ENCODE data around the gene DDX24.

DNA sequence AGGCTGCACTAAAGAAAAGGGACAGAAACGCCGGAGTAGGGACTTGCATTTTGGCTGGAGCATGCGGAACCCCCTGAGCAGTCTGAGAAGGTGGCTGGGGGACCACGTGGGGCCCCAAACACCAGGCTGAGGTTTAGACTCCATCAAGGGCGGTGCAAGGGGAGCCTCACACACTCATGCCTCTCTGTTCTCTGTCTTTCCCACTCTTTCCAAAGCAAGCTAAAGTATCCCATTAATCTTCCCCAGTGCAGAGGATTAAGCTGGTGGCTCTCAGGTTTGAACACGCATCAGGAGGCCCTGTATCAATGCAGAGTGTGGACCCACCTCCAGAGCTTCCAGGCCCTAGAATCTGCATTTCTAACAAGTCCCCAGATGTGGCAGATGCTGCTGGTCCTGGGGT lies 70.4 kb downstream of the DDX24 start:
- TF ChIP-seq, protein P1, sequence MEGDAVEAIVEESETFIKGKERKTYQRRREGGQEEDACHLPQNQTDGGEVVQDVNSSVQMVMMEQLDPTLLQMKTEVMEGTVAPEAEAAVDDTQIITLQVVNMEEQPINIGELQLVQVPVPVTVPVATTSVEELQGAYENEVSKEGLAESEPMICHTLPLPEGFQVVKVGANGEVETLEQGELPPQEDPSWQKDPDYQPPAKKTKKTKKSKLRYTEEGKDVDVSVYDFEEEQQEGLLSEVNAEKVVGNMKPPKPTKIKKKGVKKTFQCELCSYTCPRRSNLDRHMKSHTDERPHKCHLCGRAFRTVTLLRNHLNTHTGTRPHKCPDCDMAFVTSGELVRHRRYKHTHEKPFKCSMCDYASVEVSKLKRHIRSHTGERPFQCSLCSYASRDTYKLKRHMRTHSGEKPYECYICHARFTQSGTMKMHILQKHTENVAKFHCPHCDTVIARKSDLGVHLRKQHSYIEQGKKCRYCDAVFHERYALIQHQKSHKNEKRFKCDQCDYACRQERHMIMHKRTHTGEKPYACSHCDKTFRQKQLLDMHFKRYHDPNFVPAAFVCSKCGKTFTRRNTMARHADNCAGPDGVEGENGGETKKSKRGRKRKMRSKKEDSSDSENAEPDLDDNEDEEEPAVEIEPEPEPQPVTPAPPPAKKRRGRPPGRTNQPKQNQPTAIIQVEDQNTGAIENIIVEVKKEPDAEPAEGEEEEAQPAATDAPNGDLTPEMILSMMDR (IDR thresholded peaks at IDR 0.05): no peak
- no peak for TF ChIP-seq POLR2A (IDR thresholded peaks at IDR 0.05)

Data from vagina (tissue), 2 donors.